BLaER1 treated with 17β-estradiol and CSF1 and Interleukin-3, amounts not matched to agents 10 nM and 100 nM (cell line): ENCODE data around the gene DNAH14.

Source experiments
- H3K27ac ChIP-seq, 11 experiments: shearing (Covaris generic); formaldehyde crosslinking; 2 replicates each; pipeline ENCODE4 v1.8.1; 2022
- H3K27me3 ChIP-seq, 11 experiments: shearing (Covaris generic); formaldehyde crosslinking; 2 replicates each; pipeline ENCODE4 v1.8.1; 2022
- H3K36me3 ChIP-seq, 11 experiments: shearing (Covaris generic); formaldehyde crosslinking; 2 replicates each; pipeline ENCODE4 v1.8.1; 2022
- H3K4me1 ChIP-seq, 10 experiments: shearing (Covaris generic); formaldehyde crosslinking; 2 replicates each; pipeline ENCODE4 v1.8.1; 2022
- H3K4me2 ChIP-seq, 11 experiments: shearing (Covaris generic); formaldehyde crosslinking; 2 replicates each; pipeline ENCODE4 v1.8.1; 2022
- H3K4me3 ChIP-seq, 10 experiments: shearing (Covaris generic); formaldehyde crosslinking; 2 replicates each; pipeline ENCODE4 v1.8.1; 2022
- H3K9ac ChIP-seq, 11 experiments: shearing (Covaris generic); formaldehyde crosslinking; 2 replicates each; pipeline ENCODE4 v1.8.1; 2022
- H3K9me3 ChIP-seq, 11 experiments: shearing (Covaris generic); formaldehyde crosslinking; replicated peaks in 1 of 11; 2 replicates each; pipeline ENCODE4 v1.8.1; 2022
- H4K20me1 ChIP-seq, 11 experiments: shearing (Covaris generic); formaldehyde crosslinking; 2 replicates each; pipeline ENCODE4 v1.8.1; 2022
- Cebpa-rat ChIP-seq, 11 experiments: shearing (Covaris generic); IDR thresholded peaks; 2 replicates each; pipeline ENCODE4 v1.8.1; 2022

Gene DNAH14

DNA sequence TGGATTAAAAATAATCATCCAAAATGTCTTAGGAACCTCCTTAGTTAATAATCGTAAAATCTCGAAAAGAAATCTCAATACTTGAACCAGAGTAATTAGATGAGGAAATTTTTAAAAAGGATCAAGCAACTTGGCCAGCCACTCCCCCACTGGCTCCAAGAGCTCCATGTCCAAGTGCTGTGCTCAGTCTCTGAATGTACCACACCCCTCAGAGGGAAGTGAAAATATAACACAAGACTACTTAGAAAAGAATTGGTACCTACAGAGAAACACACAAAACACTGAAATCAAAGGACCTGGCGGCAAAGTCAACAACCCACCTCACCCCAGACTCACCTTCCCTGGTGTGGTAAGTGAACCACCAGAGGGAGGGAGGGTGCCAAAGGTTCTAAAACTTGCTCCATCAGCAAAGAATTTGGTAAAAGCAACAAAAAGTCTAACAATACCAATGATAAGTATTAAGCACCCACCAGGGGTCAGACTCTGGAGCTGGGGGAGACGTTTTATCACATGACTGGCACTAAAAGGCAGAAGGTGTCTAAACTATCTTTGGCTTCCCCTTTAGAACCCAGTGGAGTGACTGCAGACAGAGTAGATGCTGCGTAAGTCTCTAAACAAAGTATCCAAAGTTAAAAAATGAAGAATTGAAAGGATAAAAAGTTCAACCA lies 484.4 kb downstream of the DNAH14 start:
- Histone ChIP-seq H3K27ac (0 out of 22 replicates have a peak overlapping the region, but pooled peaks of 2 of the 11 experiments have one; percentile 4 to 12), H3K36me3 (peaks cover 94 to 100% (median 100%) of the 10 kb centered on the region in 11 experiments), H3K4me2 (peak overlapping the region in 3 of 11 experiments; percentile 34 to 42 (median 38); a peak in 4 of 22 replicates), H3K9me3 (no peaks in the 10 kb centered on the region), H3K4me1 (peaks cover 0 to 25% (median 3%) of the 10 kb centered on the region in 10 experiments; a peak in 8 of 20 replicates), H4K20me1 (peaks cover 0 to 100% (median 94%) of the 10 kb centered on the region in 11 experiments; a peak in 21 of 22 replicates), H3K9ac (no peak overlapping the region; a peak in 1 of 22 replicates), H3K27me3 (no peaks in the 10 kb centered on the region), H3K4me3 (no peak overlapping the region)
- no peak for TF ChIP-seq Cebpa-rat (IDR thresholded peaks at IDR 0.05)

DNA sequence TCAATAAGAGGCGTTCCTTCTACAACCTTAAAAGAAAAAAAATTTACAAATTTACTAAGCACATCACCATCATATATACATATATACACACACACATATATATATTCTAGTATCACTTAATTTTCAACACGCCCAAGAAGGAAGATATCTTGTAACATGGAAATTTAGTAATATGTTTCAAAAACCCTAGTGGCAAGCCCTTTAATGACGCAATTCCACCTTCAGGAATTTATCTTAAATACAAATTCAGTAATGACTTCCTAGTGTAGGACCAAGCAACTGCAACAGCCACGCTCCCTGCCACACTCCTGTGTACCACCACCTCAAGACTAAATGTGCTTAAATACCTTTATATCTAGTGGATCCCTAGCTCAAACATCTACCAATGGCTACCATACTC lies 485.8 kb downstream of the DNAH14 start:
- H3K9me3 ChIP-seq = no peaks in the 10 kb centered on the region
- no peak overlapping the region for H3K27ac ChIP-seq
- peaks cover 6 to 100% (median 90%) of the 10 kb centered on the region in 11 experiments; a peak in 21 of 22 replicates for H4K20me1 ChIP-seq
- no peak overlapping the region for H3K4me3 ChIP-seq
- TF ChIP-seq Cebpa-rat (IDR thresholded peaks at IDR 0.05) = peak in 2 of 11 experiments; percentile 31 to 51; a peak in 1 of 22 replicates
- H3K4me2 ChIP-seq = no peak overlapping the region
- H3K9ac ChIP-seq = no peak overlapping the region
- H3K4me1 ChIP-seq = peaks cover 0 to 25% (median 3%) of the 10 kb centered on the region in 10 experiments; a peak in 8 of 20 replicates
- no peaks in the 10 kb centered on the region for H3K27me3 ChIP-seq
- peaks cover 94 to 100% (median 100%) of the 10 kb centered on the region in 11 experiments for H3K36me3 ChIP-seq

DNA sequence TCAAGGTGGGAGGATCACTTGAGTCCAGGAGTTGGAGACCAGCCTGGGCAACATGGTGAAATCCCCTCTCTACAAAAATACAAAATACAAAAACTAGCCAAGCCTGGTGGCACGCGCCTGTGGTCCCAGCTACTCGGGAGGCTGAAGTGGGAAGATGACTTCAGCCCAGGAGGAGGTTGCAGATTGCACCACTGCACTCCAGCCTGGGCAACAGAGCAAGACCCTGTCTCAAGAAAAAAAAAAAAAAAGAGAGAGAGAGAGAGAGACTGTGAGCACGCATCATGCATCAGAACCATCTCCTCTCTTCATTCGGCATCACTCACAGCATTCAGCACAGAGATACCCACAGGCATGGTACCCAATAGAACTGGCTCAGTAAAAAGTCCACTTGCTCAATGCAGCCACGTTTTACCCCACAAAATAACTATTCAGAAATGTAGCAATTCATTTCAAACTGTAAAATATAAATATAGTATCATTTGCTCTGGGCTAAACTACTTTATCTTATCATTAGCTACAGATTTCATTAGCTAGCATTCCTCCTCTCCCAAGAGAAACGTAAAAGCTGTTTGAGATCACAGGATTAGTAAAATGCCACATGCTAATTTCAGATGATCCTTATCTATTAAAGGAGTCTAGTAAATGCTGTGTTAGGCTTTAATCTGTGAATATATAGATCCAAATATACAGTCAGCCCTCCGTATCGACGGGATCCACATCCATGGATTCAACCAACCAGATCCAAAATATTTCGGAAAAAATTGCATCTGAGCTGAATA lies 486.7 kb downstream of the DNAH14 start:
- Histone ChIP-seq H3K27ac (no peak overlapping the region), H3K9ac (no peak overlapping the region), H3K4me1 (peaks cover 0 to 25% (median 3%) of the 10 kb centered on the region in 10 experiments; a peak in 8 of 20 replicates), H3K4me2 (no peak overlapping the region), H3K36me3 (peaks cover 87 to 100% (median 100%) of the 10 kb centered on the region in 11 experiments), H4K20me1 (peaks cover 6 to 100% (median 90%) of the 10 kb centered on the region in 11 experiments; a peak in 21 of 22 replicates), H3K27me3 (no peaks in the 10 kb centered on the region), H3K9me3 (no peaks in the 10 kb centered on the region), H3K4me3 (no peak overlapping the region)
- no peak for TF ChIP-seq Cebpa-rat (IDR thresholded peaks at IDR 0.05)

DNA sequence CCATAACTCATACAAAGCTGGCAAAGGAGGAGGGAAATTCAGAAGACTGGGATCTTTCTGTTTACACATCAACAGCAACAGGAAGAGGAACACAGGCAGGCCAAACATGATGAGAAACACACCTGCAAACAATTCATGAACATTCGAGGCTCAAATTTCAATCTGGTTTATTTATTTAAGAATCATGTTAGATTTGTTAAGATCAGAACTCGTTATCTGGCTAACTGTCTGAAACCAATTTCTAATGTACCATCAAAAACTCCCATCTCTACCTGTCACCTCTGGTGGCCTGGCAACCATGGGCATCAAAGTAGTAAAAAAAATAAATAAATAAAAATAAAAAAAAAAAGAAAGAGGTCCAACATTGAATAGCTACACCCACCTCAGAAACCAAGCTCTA lies 488.6 kb downstream of the DNAH14 start:
- H3K4me1 ChIP-seq = peaks cover 12 to 40% (median 19%) of the 10 kb centered on the region in 10 experiments
- no peak for TF ChIP-seq Cebpa-rat (IDR thresholded peaks at IDR 0.05)
- H4K20me1 ChIP-seq = peaks cover 18 to 100% (median 93%) of the 10 kb centered on the region in 11 experiments; a peak in 21 of 22 replicates
- H3K4me2 ChIP-seq = no peak overlapping the region
- no peaks in the 10 kb centered on the region for H3K27me3 ChIP-seq
- no peaks in the 10 kb centered on the region for H3K9me3 ChIP-seq
- no peak overlapping the region for H3K4me3 ChIP-seq
- H3K36me3 ChIP-seq = peaks cover 71 to 100% (median 100%) of the 10 kb centered on the region in 11 experiments
- no peak overlapping the region for H3K27ac ChIP-seq
- H3K9ac ChIP-seq = no peak overlapping the region

DNA sequence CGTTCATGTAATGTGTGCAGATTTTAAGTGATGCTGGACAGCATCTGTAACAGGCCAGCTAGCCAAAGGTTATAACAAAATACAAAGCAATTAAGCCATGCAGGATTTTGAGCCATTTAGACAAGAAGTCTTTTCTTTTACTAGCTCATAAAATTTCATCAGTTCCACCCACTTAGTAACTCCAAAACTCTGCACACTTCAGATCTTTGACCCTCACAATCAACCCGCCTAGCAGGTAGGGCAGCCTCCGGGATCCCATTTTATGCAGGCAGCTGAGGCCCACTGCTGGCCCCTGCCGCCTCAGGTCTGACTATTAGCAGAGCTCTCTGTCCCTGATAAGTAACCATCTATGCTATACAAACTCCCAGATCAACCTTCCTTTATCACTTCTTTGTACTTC lies 489.1 kb downstream of the DNAH14 start:
- peaks cover 72 to 100% (median 100%) of the 10 kb centered on the region in 11 experiments for H3K36me3 ChIP-seq
- H3K27me3 ChIP-seq = no peaks in the 10 kb centered on the region
- no peak for TF ChIP-seq Cebpa-rat (IDR thresholded peaks at IDR 0.05)
- peaks cover 18 to 45% (median 24%) of the 10 kb centered on the region in 10 experiments for H3K4me1 ChIP-seq
- peaks cover 18 to 100% (median 93%) of the 10 kb centered on the region in 11 experiments; a peak in 21 of 22 replicates for H4K20me1 ChIP-seq
- H3K9me3 ChIP-seq = no peaks in the 10 kb centered on the region
- H3K27ac ChIP-seq = no peak overlapping the region
- H3K9ac ChIP-seq = no peak overlapping the region
- no peak overlapping the region for H3K4me3 ChIP-seq
- H3K4me2 ChIP-seq = no peak overlapping the region

DNA sequence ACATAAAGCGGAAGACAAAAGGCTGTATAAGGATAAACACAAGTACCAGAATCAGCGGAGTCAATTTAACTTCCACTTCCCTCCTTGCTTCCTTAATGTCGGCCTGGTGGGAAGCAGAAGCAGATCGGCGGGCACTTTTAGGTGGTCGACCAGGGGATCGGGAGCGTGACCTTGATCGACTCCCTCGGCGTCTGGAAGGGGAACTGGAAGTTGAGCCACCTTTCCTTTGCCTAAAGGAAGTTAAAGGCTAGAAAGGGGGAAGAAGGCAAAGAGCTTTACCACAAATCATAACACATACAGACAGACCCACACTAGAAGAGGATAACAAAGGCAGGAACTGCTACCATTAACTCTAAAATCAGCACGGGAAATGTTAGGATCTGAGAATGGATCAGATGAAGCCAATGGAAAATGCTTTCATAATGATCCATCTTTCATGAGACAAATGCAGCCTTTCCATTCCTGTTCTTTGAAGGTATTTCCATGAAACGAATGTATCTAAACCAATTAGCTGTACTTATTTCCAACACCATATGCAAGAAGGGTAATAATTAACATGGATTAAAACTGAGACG lies 492.6 kb downstream of the DNAH14 start:
- Histone ChIP-seq H3K27ac (peak overlapping the region in 9 of 11 experiments; percentile 2 to 97 (median 51); a peak in 15 of 22 replicates), H3K4me2 (peak overlapping the region; percentile 36 to 97 (median 90)), H3K9me3 (no peaks in the 10 kb centered on the region), H3K27me3 (no peaks in the 10 kb centered on the region), H4K20me1 (peaks cover 47 to 100% (median 95%) of the 10 kb centered on the region in 11 experiments; a peak in 21 of 22 replicates), H3K9ac (peak overlapping the region in 7 of 11 experiments; percentile 2 to 28 (median 15); a peak in 7 of 22 replicates), H3K4me1 (peaks cover 37 to 53% (median 44%) of the 10 kb centered on the region in 10 experiments), H3K36me3 (peaks cover 41 to 78% (median 71%) of the 10 kb centered on the region in 11 experiments), H3K4me3 (peak overlapping the region in 5 of 10 experiments; percentile 6 to 96 (median 14); a peak in 6 of 20 replicates)
- no peak for TF ChIP-seq Cebpa-rat (IDR thresholded peaks at IDR 0.05)

DNA sequence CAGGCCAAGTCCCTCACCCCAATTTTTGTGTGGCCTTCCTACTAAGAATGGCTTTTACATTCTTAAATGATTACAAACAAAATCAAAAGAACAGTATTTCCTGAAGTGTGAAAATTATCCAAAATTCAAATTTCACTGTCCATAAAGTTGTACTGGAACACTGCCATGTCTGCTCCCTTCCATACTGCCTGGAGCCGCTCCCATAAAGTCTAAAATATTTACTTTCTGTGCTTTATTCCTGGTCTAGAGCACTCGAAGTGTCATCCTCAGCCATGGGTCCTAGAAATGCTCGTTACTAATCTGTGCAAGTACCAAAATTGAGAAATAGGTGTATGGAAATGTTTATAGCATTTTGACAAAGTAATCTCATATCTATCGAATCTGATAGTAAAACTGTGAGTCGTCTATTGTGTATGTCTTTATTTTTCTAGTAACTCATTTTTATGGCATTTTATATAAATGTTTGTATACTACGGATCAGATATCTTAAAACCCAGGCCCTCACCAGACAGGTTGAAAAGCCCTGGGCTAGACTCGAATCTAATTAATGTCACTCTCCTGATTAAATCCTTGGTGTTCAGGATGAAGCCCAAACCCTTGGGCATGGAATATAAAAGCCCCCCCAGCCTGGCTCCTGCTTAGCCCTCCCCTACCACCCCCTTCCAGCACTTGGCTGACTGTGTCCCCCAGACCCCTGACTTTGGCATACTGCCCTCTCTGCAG lies 493.5 kb downstream of the DNAH14 start:
- Histone ChIP-seq H3K9ac (peak overlapping the region in 10 of 11 experiments; percentile 3 to 56 (median 19); a peak in 8 of 22 replicates), H3K9me3 (no peaks in the 10 kb centered on the region), H3K4me3 (peak overlapping the region in 5 of 10 experiments; percentile 6 to 98 (median 14); a peak in 5 of 20 replicates), H3K27me3 (no peaks in the 10 kb centered on the region), H3K27ac (peak overlapping the region in 10 of 11 experiments; percentile 2 to 99 (median 60); a peak in 18 of 22 replicates), H4K20me1 (peaks cover 47 to 98% (median 92%) of the 10 kb centered on the region in 11 experiments; a peak in 21 of 22 replicates), H3K4me1 (peaks cover 37 to 53% (median 44%) of the 10 kb centered on the region in 10 experiments), H3K36me3 (peaks cover 33 to 70% (median 62%) of the 10 kb centered on the region in 11 experiments), H3K4me2 (peak overlapping the region; percentile 88 to 97 (median 90))
- TF ChIP-seq Cebpa-rat (IDR thresholded peaks at IDR 0.05) = no peak

DNA sequence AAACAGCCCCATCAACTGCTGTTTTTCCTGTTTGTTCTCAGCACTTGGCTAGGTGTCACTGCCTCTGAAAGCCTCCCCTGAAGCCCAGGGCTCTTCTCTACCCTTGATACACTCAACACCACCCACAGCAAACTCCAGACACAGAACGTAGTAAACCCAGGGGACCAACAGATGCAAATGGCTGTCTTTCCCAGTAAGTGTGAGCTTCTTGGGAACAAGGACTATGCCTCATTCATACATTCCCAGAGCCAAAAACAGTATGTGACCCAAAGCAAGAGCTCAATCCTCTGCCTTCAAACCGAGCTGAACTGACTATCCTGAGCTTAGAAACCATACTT lies 494.0 kb downstream of the DNAH14 start:
- no peak for TF ChIP-seq Cebpa-rat (IDR thresholded peaks at IDR 0.05)
- no peaks in the 10 kb centered on the region for H3K27me3 ChIP-seq
- peak overlapping the region in 4 of 10 experiments; percentile 12 to 98 (median 55); a peak in 5 of 20 replicates for H3K4me3 ChIP-seq
- peak overlapping the region; percentile 88 to 97 (median 90) for H3K4me2 ChIP-seq
- peak overlapping the region in 8 of 11 experiments; percentile 4 to 56 (median 18); a peak in 6 of 22 replicates for H3K9ac ChIP-seq
- peaks cover 37 to 53% (median 44%) of the 10 kb centered on the region in 10 experiments for H3K4me1 ChIP-seq
- peak overlapping the region in 9 of 11 experiments; percentile 7 to 99 (median 71); a peak in 14 of 22 replicates for H3K27ac ChIP-seq
- peaks cover 28 to 65% (median 57%) of the 10 kb centered on the region in 11 experiments for H3K36me3 ChIP-seq
- H3K9me3 ChIP-seq = no peaks in the 10 kb centered on the region
- peaks cover 47 to 93% (median 87%) of the 10 kb centered on the region in 11 experiments; a peak in 21 of 22 replicates for H4K20me1 ChIP-seq
